Measurements from ENCODE around the gene VWCE.

VWCE gene

GRCh38 chr11:61294717-61295595, at the start of gene VWCE:
Gene VWCE (minus strand): TSS chr11:61295316. CDS start chr11:61295037, 279 bp downstream.
- peak; percentile 49 to 65 for DNase-seq

DNA sequence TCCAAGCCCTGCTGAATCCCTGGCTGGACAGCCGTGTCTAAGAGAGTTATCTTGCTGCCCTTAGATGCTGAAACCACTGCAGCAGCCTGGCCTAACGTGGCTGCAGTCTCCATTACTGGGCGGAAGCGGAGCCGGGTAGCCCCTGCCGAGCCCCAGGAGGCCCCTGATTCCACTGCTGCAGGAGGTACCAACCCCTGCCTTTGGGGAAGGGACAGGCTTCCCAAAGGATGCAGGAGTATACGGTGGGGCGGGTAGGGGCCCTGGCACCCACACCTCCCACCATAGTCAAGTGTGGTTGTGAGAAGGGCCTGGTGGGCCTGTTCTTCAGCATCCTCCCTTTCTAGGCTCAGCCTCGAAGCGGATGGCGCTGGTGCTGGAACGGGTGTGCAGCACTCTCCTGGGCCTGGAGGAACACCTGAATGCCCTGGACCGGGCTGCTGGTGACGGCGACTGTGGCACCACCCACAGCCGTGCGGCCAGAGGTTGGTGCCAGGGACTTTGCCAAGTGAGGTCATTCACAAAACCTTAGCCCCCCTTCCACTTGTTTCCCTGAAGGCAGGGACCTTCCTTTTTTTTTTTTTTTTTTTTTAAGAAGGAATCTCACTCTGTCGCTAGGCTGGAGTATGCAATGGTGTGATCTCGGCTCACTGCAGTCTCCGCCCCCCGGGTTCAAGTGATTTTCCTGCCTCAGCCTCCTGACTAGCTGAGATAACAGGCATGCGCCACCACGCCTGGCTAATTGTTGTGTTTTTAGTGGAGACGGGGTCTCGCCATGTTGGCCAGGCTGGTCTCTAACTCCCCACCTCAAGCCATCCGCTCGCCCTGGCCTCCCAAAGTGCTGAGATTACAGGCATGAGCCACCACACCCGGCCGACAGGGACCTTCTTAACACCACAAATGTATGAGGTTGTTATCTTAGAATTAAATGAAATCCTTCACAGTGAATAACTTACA, 49.0 kb upstream of the VWCE start:
- no peak for DNase-seq

- no peak for DNase-seq
Measured at GRCh38 chr11:61342207-61342803, 47.2 kb upstream of the VWCE start.

DNA sequence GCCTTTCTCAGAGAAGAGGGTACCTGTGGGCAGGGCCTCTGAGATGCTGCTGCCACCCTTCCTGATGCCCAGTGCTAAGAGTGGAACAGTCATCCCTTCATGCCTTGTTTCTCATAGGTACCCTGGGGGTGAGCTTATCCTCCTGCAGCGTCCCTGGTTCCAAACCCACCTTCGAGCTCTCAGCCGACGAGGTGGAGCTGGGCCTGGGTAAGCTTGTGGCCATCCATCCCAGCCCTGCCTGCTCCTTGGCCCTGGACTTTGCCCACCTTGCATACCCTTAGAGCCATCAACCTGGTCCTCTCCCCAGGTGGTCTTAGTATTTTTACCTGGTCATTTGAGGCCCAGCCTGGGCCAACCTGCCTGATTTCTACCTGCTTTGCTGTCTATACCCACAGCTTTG, 46.6 kb upstream of the VWCE start:
- DNase-seq: no peak

GRCh38 chr11:61340979-61341378, 45.9 kb upstream of the VWCE start:
- DNase-seq: no peak

DNA sequence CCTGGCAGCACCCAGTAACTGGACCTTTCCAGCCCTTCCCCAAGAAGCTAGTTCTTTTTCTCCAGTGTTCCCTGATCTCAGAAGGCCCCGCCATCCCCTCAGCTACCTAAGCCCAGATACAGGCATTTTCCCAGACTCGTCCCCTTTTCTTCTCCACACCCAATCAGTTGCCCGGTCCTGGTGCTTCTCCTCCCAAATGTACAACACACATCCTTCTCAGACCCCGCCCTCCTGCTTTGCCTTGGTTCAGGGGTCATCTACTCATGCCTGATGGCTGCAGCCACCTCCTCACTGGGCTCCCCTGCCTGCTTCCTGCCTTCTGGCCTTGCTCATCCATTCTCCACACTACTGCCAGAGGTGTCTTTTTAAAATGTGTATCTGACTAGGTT, 44.4 kb upstream of the VWCE start:
- no peak for DNase-seq

- DNase-seq: no peak
Measured at GRCh38 chr11:61338783-61339489, 43.8 kb upstream of the VWCE start.

DNA sequence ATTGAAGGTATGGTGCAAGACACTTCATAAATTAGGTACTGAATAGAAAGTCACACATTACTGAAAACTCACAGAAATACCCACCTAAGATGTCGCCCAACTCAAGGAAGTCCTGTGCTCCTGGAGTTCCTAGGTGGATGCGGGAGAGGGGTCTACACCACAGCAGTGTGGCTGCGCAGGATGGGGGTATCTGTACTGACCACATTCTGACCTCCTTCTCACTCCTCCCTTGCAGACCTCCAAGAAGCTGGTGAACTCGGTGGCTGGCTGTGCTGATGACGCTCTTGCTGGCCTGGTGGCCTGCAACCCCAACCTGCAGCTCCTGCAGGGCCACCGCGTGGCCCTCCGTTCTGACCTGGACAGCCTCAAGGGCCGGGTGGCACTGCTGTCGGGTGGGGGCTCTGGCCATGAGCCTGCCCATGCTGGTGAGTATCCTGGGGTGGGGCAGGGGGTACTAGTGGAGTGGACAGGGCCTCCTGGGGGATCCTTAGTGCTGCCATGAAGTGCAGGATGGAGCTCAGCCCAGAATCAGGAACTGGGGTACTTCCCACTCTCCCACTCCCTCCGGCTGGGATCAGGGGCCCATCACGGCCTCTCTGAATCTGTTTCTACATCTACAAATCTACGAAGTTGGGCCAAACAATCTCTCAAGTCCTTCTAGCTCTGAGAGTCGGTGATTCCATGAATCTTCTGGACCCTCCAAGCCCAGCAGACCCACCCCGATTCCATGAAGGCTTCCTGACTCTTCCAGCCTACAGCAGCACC, 42.8 kb upstream of the VWCE start:
- no peak for DNase-seq

GRCh38 chr11:61336171-61336935, 41.2 kb upstream of the VWCE start:
- peak; percentile 70 to 75 for DNase-seq

DNA sequence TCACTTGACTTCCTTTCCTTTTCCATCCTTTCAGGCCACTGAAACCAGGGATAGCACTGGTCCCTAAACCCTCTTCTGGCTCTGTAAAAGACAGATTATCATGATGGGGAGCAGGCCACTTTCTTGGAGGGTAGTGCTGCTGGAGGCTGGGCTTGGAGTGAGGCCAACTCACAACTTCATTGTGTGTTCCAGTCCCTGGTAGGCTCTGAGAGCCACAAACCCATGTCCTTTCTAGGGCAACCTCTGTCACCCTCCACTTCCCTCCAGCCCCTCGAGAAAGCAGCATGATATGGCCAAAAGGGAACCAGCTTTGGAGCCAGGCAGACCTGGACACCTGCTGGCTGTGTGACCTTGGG, 40.2 kb upstream of the VWCE start:
- no peak for DNase-seq

- no peak for DNase-seq
Measured at GRCh38 chr11:61334434-61335354, 39.6 kb upstream of the VWCE start.

DNA sequence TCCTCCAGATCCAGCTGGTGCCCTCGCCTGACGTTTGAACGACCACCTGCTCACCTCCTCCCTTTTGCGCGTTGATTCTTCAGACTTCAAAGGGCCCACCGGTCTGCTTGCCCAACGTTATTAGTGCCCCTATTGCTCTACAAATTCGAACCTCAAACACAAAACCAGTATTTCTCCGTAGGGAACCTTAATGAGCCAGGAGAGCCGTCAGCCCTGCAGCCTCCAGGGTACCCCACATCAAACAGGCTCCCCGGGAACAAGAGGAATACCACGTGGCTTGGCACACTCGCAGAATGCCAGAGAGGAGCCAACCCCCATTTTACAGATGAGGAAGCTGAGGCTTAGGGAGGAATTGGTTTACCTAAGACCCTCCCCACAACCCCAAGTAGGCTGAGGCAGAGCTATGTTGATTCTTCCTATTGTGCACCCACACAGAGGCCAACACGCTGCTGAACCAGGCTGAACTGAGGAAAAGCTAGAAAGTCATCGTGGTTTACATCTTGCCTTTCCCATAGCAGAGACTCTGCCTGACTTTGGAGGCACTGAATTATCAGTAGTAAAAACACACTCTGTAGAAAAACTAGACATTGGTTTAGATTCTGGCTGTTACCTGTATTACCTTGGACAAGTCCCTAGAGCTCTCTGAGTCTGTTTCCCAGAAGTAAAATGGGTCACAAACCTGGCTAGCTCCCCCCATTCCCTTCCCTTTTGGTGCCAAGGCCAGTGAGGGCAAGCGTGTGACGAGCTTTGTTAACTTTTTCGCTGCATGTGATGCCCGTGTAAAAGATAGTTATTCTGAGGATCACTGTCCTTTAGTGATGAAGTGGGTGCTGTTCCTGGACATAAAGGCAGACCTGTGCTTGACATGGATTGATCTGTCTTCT, 38.7 kb upstream of the VWCE start:
- peak in 1 of 2 experiments; percentile 10 for DNase-seq

- DNase-seq: peak; percentile 95 to 96
Measured at GRCh38 chr11:61332797-61333549, 37.9 kb upstream of the VWCE start, which contains the start of the genes DDB1 and TKFC. Gene DDB1 (minus strand): TSS chr11:61333105. CDS start chr11:61332968, 137 bp downstream. Gene TKFC (plus strand): TSS chr11:61333228. CDS start chr11:61334729, 1,501 bp downstream.

- no peak for DNase-seq
Measured at GRCh38 chr11:61332281-61332796, 37.2 kb upstream of the VWCE start.

DNA sequence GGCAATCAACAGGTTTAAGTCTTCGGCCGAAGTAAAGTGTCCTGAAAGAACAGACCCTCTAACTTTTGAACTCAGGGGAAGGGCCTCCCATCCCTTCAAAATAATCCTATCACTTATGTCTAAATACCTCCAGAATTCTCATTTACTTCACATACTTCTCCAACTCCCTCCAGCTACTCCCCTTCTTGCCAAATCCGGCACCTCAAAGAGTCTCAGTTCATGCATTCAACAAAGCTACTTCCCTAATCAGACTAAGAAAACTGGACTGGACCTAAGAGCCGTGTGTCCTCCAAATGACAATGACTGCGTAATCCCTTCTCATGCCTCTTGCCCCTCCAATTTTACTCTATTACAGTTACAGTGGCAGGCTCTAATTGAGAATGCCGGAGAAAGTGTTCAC, 36.5 kb upstream of the VWCE start:
- DNase-seq: no peak

DNA sequence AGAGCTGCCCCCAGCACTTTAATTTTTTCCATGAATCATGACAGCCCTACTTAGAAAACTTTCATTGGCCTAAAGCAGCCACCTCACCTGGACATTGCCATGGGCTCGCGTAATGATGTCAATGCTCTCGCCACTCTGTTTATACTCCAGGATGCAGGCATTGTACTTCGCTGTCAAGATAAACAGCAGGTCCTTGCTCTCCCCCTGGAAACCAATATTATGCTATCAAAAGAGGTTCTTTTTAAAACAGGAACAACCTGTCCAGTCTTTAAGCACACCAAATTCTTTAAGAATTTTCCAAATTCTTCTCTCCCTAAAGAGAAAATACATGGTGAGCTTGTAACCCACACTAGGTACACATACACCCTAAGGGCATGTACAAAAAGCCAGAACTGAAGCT, 34.8 kb upstream of the VWCE start:
- no peak for DNase-seq

GRCh38 chr11:61328351-61328750, 33.2 kb upstream of the VWCE start:
- DNase-seq: no peak

GRCh38 chr11:61327669-61328071, 32.6 kb upstream of the VWCE start:
- DNase-seq: no peak
